Natural killer cell (primary cell): ENCODE measurements around the gene PMF1. TPM values are rescaled to one million over a fixed set of nuclear protein-coding genes. Genes with fewer than 3 reads are reported as not detected.
A peak's percentile ranks its signal among the peaks of the same experiment; 100 is the strongest.

ENCODE experiments used
- ATAC-seq, 3 donors: fragments of 150-1000 bp in 2 of 3; fragments of 200-7000 bp in 1 of 3; cut with Tn5 transposase; 1 replicate in 1 of 3; 2 replicates in 2 of 3; pipeline ENCODE4 v1.10.0; 2021; ENCODE audit warnings: mild to moderate bottlenecking in 2 of 3, moderate library complexity in 2 of 3
- DNase-seq, 2 donors: peaks; one replicate each; pipeline versions ENCODE4 v3.0.0 to v3.0.0-alpha.2; 2013 to 2021; ENCODE audit warnings: mixed read lengths in 1 of 2
- H3K27ac ChIP-seq: one replicate; pipeline ENCODE4 v1.5.1; 2013; ENCODE audit warnings: mild to moderate bottlenecking, low read length
- H3K27me3 ChIP-seq: one replicate; pipeline ENCODE4 v1.6.1; 2013; ENCODE audit warnings: low read length; ENCODE audit not compliant: control insufficient read depth, insufficient read depth
- H3K36me3 ChIP-seq: one replicate; pipeline ENCODE4 v1.6.1; 2013; ENCODE audit warnings: low read length; ENCODE audit not compliant: control insufficient read depth, insufficient read depth
- H3K4me1 ChIP-seq: one replicate; pipeline ENCODE4 v1.6.1; 2013; ENCODE audit warnings: low read length; ENCODE audit not compliant: control insufficient read depth, insufficient read depth
- H3K4me3 ChIP-seq: one replicate; pipeline ENCODE4 v1.5.1; 2013; ENCODE audit warnings: low read length
- H3K9me3 ChIP-seq: one replicate; pipeline ENCODE4 v1.6.1; 2013; ENCODE audit warnings: low read length; ENCODE audit not compliant: control insufficient read depth, insufficient read depth
- H3K27ac Mint-ChIP-seq, 2 donors: one replicate each; pipeline ENCODE4 v1.8.0; 2022; ENCODE audit warnings: mild to moderate bottlenecking in 2 of 2, mixed read lengths in 2 of 2, moderate library complexity in 1 of 2
- H3K27me3 Mint-ChIP-seq, 2 donors: one replicate each; pipeline ENCODE4 v1.8.0; 2022; ENCODE audit warnings: low read depth in 2 of 2, mixed read lengths in 2 of 2
- H3K36me3 Mint-ChIP-seq: one replicate; pipeline ENCODE4 v1.8.0; 2022; ENCODE audit warnings: mixed read lengths
- H3K4me1 Mint-ChIP-seq, 2 donors: one replicate each; pipeline ENCODE4 v1.8.0; 2022; ENCODE audit warnings: mixed read lengths in 2 of 2
- H3K4me3 Mint-ChIP-seq: one replicate; pipeline ENCODE4 v1.8.0; 2022; ENCODE audit warnings: mild to moderate bottlenecking, moderate library complexity, mixed read lengths
- H3K9me3 Mint-ChIP-seq, 2 donors: one replicate each; pipeline ENCODE4 v1.8.0; 2022; ENCODE audit warnings: mixed read lengths in 2 of 2
- WGBS: methylation state at CpG from one replicate; pipeline ENCODE4 v1.1.7; 2013; ENCODE audit warnings: missing lambda C conversion rate; ENCODE audit not compliant: insufficient coverage; 5-methylcytosine and 5-hydroxymethylcytosine counted together
- intact Hi-C: fragments of 100-400 bp; cut with micrococcal nuclease; formaldehyde crosslinking; loops from one replicate; pipeline ENCODE4 v1.14.2; 2022
- total RNA-seq, 4 donors: library from RNA; stranded (reverse); fragments of 120-200 nt in 1 of 4; gene quantifications; one replicate each; pipeline versions ENCODE4 v1.2.3 to v1.2.4, GENCODE V29; 2013 to 2022
- TF ChIP-seq, protein P1 (sequence below): fragments of 200-600 bp; IDR thresholded peaks from one replicate; pipeline ENCODE4 v1.8.0; 2022; ENCODE audit warnings: antibody characterized with exemption

PMF1 gene
- total RNA-seq, 3 donors from 2014 or later (not counting 1 experiment from before 2014, with no cell fraction given) = 61.5 to 70.3 (median 64.0) TPM

DNA sequence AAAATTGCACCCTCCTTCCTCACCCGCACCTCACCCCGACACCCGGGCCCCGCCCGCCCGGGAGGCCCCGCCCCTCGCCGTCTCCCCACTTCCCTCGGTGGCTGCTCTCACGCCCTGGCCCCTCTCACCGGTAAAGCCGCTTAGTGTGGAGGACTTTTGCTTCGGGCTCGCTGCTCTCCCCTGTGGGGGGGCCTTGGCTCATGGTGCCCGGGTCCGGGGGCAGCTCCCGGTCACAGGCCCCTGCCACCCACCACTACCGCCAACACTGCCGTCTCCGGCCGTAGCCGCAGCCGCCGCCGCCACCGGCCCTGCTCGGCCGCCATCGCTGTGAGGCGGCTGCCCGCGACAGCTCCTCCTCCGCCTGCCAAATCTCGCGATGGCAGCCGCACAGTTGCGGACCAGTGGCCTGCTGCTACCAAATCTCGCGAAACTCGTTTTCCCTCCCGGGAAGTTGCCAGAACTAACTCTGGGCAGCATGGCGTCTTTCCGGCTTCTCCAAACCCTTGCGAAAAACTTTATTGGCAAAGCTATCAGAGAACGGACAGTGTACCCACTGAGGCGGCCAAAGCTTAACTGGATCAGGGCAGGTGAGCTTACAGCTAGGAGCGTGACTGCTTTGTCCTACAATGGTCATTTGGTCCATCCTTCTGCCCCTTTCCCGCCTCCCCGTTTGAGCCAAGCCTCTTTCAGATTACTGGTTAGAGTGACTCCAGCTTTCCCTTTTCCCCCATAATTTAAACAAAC is 69.8 kb downstream of the PMF1 start, which contains the start of gene SMG5:
TSS of gene SMG5 (minus strand) at position 347 of the 744 bp plus-strand sequence. CDS start at position 202, 145 bp downstream.
- Histone ChIP-seq H3K4me3 (peak within 1 kb of the TSS; percentile 56), H3K9me3 (no peaks in the 10 kb centered on the region), H3K27ac (peak within 1 kb of the TSS; percentile 85), H3K36me3 (peaks cover 12% of the 10 kb centered on the region), H3K4me1 (peaks cover 25% of the 10 kb centered on the region), H3K27me3 (no peaks in the 10 kb centered on the region)
- H3K9me3 Mint-ChIP-seq = no peaks in the 10 kb centered on the region
- peaks cover 8% of the 10 kb centered on the region for H3K36me3 Mint-ChIP-seq
- DNase-seq = peak; percentile 92 to 99
- peak; percentile 94 to 97 (median 96) for ATAC-seq
- WGBS = under 1% methylated on average over 49 of the region's 50 CpGs
- TF ChIP-seq, protein P1, sequence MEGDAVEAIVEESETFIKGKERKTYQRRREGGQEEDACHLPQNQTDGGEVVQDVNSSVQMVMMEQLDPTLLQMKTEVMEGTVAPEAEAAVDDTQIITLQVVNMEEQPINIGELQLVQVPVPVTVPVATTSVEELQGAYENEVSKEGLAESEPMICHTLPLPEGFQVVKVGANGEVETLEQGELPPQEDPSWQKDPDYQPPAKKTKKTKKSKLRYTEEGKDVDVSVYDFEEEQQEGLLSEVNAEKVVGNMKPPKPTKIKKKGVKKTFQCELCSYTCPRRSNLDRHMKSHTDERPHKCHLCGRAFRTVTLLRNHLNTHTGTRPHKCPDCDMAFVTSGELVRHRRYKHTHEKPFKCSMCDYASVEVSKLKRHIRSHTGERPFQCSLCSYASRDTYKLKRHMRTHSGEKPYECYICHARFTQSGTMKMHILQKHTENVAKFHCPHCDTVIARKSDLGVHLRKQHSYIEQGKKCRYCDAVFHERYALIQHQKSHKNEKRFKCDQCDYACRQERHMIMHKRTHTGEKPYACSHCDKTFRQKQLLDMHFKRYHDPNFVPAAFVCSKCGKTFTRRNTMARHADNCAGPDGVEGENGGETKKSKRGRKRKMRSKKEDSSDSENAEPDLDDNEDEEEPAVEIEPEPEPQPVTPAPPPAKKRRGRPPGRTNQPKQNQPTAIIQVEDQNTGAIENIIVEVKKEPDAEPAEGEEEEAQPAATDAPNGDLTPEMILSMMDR = no peak
- no peaks in the 10 kb centered on the region for H3K27me3 Mint-ChIP-seq
- H3K4me1 Mint-ChIP-seq = peaks cover 43 to 45% of the 10 kb centered on the region in 2 donors
- H3K27ac Mint-ChIP-seq = peak within 1 kb of the TSS; percentile 95 to 97
- H3K4me3 Mint-ChIP-seq = peak within 1 kb of the TSS; percentile 98
- intact Hi-C loops = loop anchor here (5.0 kb wide), 1 partner anchor 445 kb away; the partner anchor contains the start of genes ISG20L2 and METTL25B

DNA sequence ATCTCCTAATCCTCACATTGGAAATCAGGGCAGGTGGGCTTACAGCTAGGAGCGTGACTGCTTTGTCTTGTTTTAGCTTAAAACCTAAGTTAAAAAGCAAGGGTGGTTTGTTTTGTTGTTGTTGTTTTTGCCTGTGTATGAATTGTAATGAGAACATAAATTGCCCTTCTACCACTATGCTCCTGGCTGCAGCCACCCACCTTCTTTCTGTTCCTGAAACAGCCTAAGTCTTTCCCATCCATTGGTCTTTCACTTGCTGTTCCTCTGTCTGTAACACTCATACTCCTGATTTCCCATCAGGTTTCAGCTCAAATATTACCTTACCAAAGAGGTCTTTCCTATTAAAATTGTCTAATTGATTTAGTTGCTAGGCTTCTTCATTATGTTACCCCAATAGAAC is 70.7 kb downstream of the PMF1 start:
- Mint-ChIP-seq H3K4me3 (peak overlapping the region; percentile 98), H3K27ac (peak overlapping the region; percentile 95 to 97), H3K36me3 (no peaks in the 10 kb centered on the region), H3K4me1 (peaks cover 37 to 43% of the 10 kb centered on the region in 2 donors), H3K27me3 (no peaks in the 10 kb centered on the region), H3K9me3 (no peaks in the 10 kb centered on the region)
- ATAC-seq (no peak), DNase-seq (no peak)
- Histone ChIP-seq H3K4me3 (peak overlapping the region; percentile 56), H3K36me3 (peaks cover 4% of the 10 kb centered on the region), H3K9me3 (no peaks in the 10 kb centered on the region), H3K4me1 (peaks cover 25% of the 10 kb centered on the region), H3K27ac (no peak overlapping the region), H3K27me3 (no peaks in the 10 kb centered on the region)
- 100% methylated on average over 1 of the region's 1 CpG for WGBS
- TF ChIP-seq, protein P1 = no peak
- intact Hi-C loops = loop anchor here (5.0 kb wide), 1 partner anchor 444 kb away; the partner anchor contains the start of genes ISG20L2 and METTL25B

DNA sequence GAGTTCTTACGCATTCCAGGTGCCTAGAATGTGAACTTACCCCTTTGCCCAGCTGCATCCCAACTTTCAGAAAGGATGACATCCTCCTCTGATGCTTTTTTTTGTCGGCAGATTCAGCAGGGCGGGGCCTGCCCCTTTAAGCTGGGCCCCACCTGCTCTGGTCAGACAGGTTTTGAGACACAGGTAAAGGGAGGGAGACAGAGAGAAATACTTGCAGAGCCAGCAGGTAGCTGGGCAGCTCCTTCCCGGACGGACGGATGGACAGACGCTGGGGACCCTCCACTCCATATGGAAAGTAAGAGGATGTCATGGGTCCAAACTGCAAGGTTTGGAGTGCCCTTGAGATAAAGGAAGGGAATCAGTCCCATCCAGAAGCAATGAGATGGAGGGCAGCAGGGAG is 71.3 kb downstream of the PMF1 start, which contains the start of gene TMEM79:
TSS of gene TMEM79 (plus strand) at position 214 of the 400 bp plus-strand sequence. CDS start 902 bp downstream, outside the sequence.
- no peaks in the 10 kb centered on the region for H3K27me3 Mint-ChIP-seq
- Histone ChIP-seq H3K27ac (peak within 1 kb of the TSS; percentile 29), H3K4me3 (peak within 1 kb of the TSS; percentile 56), H3K9me3 (no peaks in the 10 kb centered on the region), H3K27me3 (no peaks in the 10 kb centered on the region), H3K36me3 (peaks cover 2% of the 10 kb centered on the region), H3K4me1 (peaks cover 25% of the 10 kb centered on the region)
- ATAC-seq = no peak
- intact Hi-C loops = loop anchor here (5.0 kb wide), 1 partner anchor 443 kb away; the partner anchor contains the start of genes ISG20L2 and METTL25B
- peak within 1 kb of the TSS; percentile 95 to 97 for H3K27ac Mint-ChIP-seq
- H3K4me3 Mint-ChIP-seq = peak within 1 kb of the TSS; percentile 98
- DNase-seq = no peak
- TF ChIP-seq, protein P1 = no peak
- peaks cover 34 to 43% of the 10 kb centered on the region in 2 donors for H3K4me1 Mint-ChIP-seq
- WGBS = 98% methylated on average over 7 of the region's 7 CpGs
- no peaks in the 10 kb centered on the region for H3K36me3 Mint-ChIP-seq
- no peaks in the 10 kb centered on the region for H3K9me3 Mint-ChIP-seq
